Astrocyte (in vitro differentiated cells and primary cell): ENCODE data around the gene DGKH. TPM values are rescaled to one million over a fixed set of nuclear protein-coding genes. Genes with fewer than 3 reads are reported as not detected.

Experiments used
- DNase-seq: peaks from one replicate; pipeline ENCODE4 v3.0.0-alpha.2; 2010; ENCODE audit warnings: low read depth
- FAIRE-seq: peaks from 2 replicates; lab custom pipeline; 2011; peaks lifted over from hg19 to GRCh38; lab: Jason Lieb, UNC
- H2AFZ ChIP-seq: 2 replicates; pipeline ENCODE4 v1.6.0; 2012; ENCODE audit warnings: low read depth, low read length, inconsistent platforms
- H3K27ac ChIP-seq: 2 replicates; pipeline ENCODE4 v1.5.1; 2011; ENCODE audit warnings: low read depth, low read length, inconsistent platforms
- H3K27me3 ChIP-seq: 2 replicates; pipeline ENCODE4 v1.6.0; 2011; ENCODE audit warnings: low read length, inconsistent platforms; ENCODE audit not compliant: insufficient read depth
- H3K36me3 ChIP-seq: 2 replicates; pipeline ENCODE4 v1.5.1; 2011; ENCODE audit warnings: low read length, inconsistent platforms; ENCODE audit not compliant: insufficient read depth
- H3K4me1 ChIP-seq: 2 replicates; pipeline ENCODE4 v1.5.1; 2011; ENCODE audit warnings: low read length, inconsistent platforms; ENCODE audit not compliant: insufficient read depth
- H3K4me2 ChIP-seq: 2 replicates; pipeline ENCODE4 v1.6.0; 2012; ENCODE audit warnings: low read length, inconsistent platforms
- H3K4me3 ChIP-seq: 2 replicates; pipeline ENCODE4 v1.5.1; 2011; ENCODE audit warnings: low read depth, mild to moderate bottlenecking, low read length, inconsistent platforms; ENCODE audit not compliant: insufficient read depth
- H3K79me2 ChIP-seq: 2 replicates; pipeline ENCODE4 v1.6.0; 2012; ENCODE audit warnings: mild to moderate bottlenecking, low read length, inconsistent platforms; ENCODE audit not compliant: insufficient read depth
- H3K9ac ChIP-seq: 2 replicates; pipeline ENCODE4 v1.6.0; 2012; ENCODE audit warnings: mild to moderate bottlenecking, low read length, inconsistent platforms
- H3K9me3 ChIP-seq: 2 replicates; pipeline ENCODE4 v1.5.1; 2012; ENCODE audit warnings: low read depth, mild to moderate bottlenecking, low read length, inconsistent platforms; ENCODE audit not compliant: insufficient read depth
- H4K20me1 ChIP-seq: 2 replicates; pipeline ENCODE4 v1.6.0; 2012; ENCODE audit warnings: low read length, inconsistent platforms; ENCODE audit not compliant: insufficient read depth
- H3K27ac Mint-ChIP-seq: one replicate; pipeline ENCODE4 v1.8.0; 2021; ENCODE audit warnings: mild to moderate bottlenecking, mixed read lengths; ENCODE audit not compliant: unreplicated experiment
- H3K27me3 Mint-ChIP-seq: one replicate; pipeline ENCODE4 v1.8.0; 2021; ENCODE audit warnings: low read depth, mixed read lengths; ENCODE audit not compliant: unreplicated experiment
- H3K36me3 Mint-ChIP-seq: one replicate; pipeline ENCODE4 v1.8.0; 2021; ENCODE audit warnings: low read depth, mixed read lengths; ENCODE audit not compliant: unreplicated experiment
- H3K4me1 Mint-ChIP-seq: one replicate; pipeline ENCODE4 v1.8.0; 2021; ENCODE audit warnings: low read depth, mixed read lengths; ENCODE audit not compliant: unreplicated experiment
- H3K4me3 Mint-ChIP-seq: one replicate; pipeline ENCODE4 v1.8.0; 2021; ENCODE audit warnings: mild to moderate bottlenecking, moderate library complexity, mixed read lengths; ENCODE audit not compliant: unreplicated experiment
- H3K9me3 Mint-ChIP-seq: one replicate; pipeline ENCODE4 v1.8.0; 2021; ENCODE audit warnings: mild to moderate bottlenecking, mixed read lengths; ENCODE audit not compliant: unreplicated experiment
- CTCF ChIP-seq: IDR thresholded peaks from 2 replicates; pipeline ENCODE4 v1.5.1; 2011; ENCODE audit warnings: low read depth, mild to moderate bottlenecking, inconsistent platforms, low read length, moderate library complexity; ENCODE audit not compliant: insufficient read depth
- EZH2 ChIP-seq: IDR thresholded peaks from 2 replicates; pipeline ENCODE4 v1.6.1; 2012; ENCODE audit warnings: mild to moderate bottlenecking, low read length, inconsistent platforms; ENCODE audit not compliant: insufficient read depth
- total RNA-seq: library from RNA; stranded (reverse); gene quantifications from 2 replicates; pipeline ENCODE4 v1.2.1, GENCODE V29; 2021

Gene DGKH
- total RNA-seq, 1 donor from 2014 or later: 16.4 TPM

GRCh38 chr13:42036711-42037110, 11.7 kb upstream of the DGKH start:
- H3K4me3 Mint-ChIP-seq: no peak overlapping the region
- no peaks in the 10 kb centered on the region for H3K36me3 Mint-ChIP-seq
- peaks cover 9% of the 10 kb centered on the region for H3K9me3 Mint-ChIP-seq
- no peaks in the 10 kb centered on the region for H3K27me3 Mint-ChIP-seq
- Histone ChIP-seq H3K4me3 (no peak overlapping the region), H3K79me2 (peaks cover 9% of the 10 kb centered on the region), H3K9ac (no peak overlapping the region), H3K4me2 (no peak overlapping the region), H3K36me3 (no peaks in the 10 kb centered on the region), H3K9me3 (no peaks in the 10 kb centered on the region), H3K4me1 (peaks cover 6% of the 10 kb centered on the region), H4K20me1 (peaks cover 5% of the 10 kb centered on the region), H2AFZ (no peak overlapping the region), H3K27ac (no peak overlapping the region), H3K27me3 (no peaks in the 10 kb centered on the region)
- H3K4me1 Mint-ChIP-seq: no peaks in the 10 kb centered on the region
- FAIRE-seq (no peak), DNase-seq (no peak)
- H3K27ac Mint-ChIP-seq: no peak overlapping the region
- TF ChIP-seq EZH2 (no peak), CTCF (no peak)

DNA sequence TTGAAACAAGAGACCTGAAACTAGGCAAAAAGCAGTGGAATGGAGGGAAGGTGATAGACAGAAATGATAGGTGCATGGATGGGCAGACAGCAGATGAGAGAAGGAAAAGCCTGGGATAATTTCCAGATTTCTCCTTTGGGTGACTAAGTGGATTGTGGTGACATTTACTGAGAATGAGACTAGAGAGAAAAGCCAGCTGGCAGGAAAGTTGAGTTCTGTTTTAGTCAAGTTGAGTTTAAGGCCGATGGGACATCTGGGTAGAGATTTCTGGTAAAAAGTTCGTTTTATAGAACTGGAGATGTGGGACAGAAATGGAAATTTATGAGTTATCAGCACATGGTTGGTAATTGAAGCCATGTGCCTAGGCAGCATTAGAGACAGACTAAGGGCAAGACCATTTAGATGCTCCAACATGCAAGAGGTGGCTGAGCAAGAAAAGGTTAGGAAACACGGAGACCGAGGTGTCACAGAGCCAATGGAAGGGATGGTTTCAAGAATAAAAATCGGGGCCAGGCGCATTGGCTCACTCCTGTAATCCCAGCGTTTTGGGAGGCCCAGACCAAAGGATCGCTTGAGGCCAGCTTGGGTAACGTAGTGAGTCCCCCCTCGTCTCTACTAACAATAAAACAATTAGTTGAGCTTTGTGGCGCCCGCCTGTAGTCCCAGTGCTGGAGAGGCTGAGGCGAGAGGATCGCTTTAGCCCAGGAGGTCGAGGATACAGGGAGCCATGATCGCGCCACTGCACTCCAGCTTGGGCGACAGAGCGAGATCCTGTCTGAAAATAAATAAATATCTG, 9.6 kb upstream of the DGKH start:
- Histone ChIP-seq H3K9ac (no peak overlapping the region), H2AFZ (no peak overlapping the region), H3K27me3 (no peaks in the 10 kb centered on the region), H3K36me3 (no peaks in the 10 kb centered on the region), H3K9me3 (no peaks in the 10 kb centered on the region), H3K4me3 (peak overlapping the region; percentile 73), H3K4me2 (peak overlapping the region; percentile 85), H3K27ac (no peak overlapping the region), H4K20me1 (peaks cover 21% of the 10 kb centered on the region), H3K4me1 (peaks cover 11% of the 10 kb centered on the region), H3K79me2 (peaks cover 30% of the 10 kb centered on the region)
- DNase-seq (no peak), FAIRE-seq (no peak)
- Mint-ChIP-seq H3K27me3 (no peaks in the 10 kb centered on the region), H3K27ac (no peak overlapping the region), H3K36me3 (no peaks in the 10 kb centered on the region), H3K4me3 (peak overlapping the region; percentile 79), H3K4me1 (peaks cover 2% of the 10 kb centered on the region), H3K9me3 (peaks cover 9% of the 10 kb centered on the region)
- TF ChIP-seq CTCF: no peak
- no peak for TF ChIP-seq EZH2

GRCh38 chr13:42039457-42039945, 8.9 kb upstream of the DGKH start:
- Mint-ChIP-seq H3K4me1 (peaks cover 2% of the 10 kb centered on the region), H3K36me3 (no peaks in the 10 kb centered on the region), H3K27me3 (no peaks in the 10 kb centered on the region), H3K4me3 (peak overlapping the region; percentile 79), H3K27ac (peak overlapping the region; percentile 21), H3K9me3 (peaks cover 5% of the 10 kb centered on the region)
- Histone ChIP-seq H2AFZ (peak overlapping the region; percentile 42), H3K27me3 (no peaks in the 10 kb centered on the region), H3K9me3 (no peaks in the 10 kb centered on the region), H3K79me2 (peaks cover 35% of the 10 kb centered on the region), H3K36me3 (no peaks in the 10 kb centered on the region), H3K27ac (peak overlapping the region; percentile 71), H4K20me1 (peaks cover 21% of the 10 kb centered on the region), H3K9ac (peak overlapping the region; percentile 83), H3K4me1 (peaks cover 11% of the 10 kb centered on the region), H3K4me3 (peak overlapping the region; percentile 73), H3K4me2 (peak overlapping the region; percentile 85)
- DNase-seq: no peak
- TF ChIP-seq CTCF (no peak), EZH2 (no peak)
- FAIRE-seq: peak; percentile 75
